HepG2 (cell line): ENCODE results near the gene TCP11L1. TPM values are rescaled to one million over a fixed set of nuclear protein-coding genes. Genes with fewer than 3 reads are reported as not detected.

ENCODE experiments used
- CENPX ChIP-seq: sonication (generic); formaldehyde crosslinking; IDR thresholded peaks from 2 replicates; pipeline ENCODE4 v1.9.0; 2021; ENCODE audit warnings: mild to moderate bottlenecking, missing genetic modification reagents, moderate library complexity
- CREB1 ChIP-seq, 2 experiments: fragments of 450-650 bp in 1 of 2; IDR thresholded peaks; 2 replicates each; pipeline ENCODE4 v1.6.1; 2016 to 2017; ENCODE audit warnings: control low read depth in 1 of 2, mild to moderate bottlenecking in 1 of 2, missing compliant biosample characterization in 1 of 2, missing genetic modification characterization in 1 of 2
- ELF1 ChIP-seq: sonication (generic); formaldehyde crosslinking; IDR thresholded peaks from 2 replicates; pipeline ENCODE4 v1.4.0; 2020; ENCODE audit warnings: missing genetic modification reagents
- HMGXB4 ChIP-seq, 2 experiments: sonication (generic) in 1 of 2; formaldehyde crosslinking in 1 of 2; IDR thresholded peaks; 2 replicates each; pipeline versions ENCODE4 v1.4.0 to v1.6.1; 2018 to 2020; ENCODE audit warnings: missing genetic modification reagents in 2 of 2, borderline replicate concordance in 1 of 2, low read depth in 1 of 2, mild to moderate bottlenecking in 1 of 2, missing biosample characterization in 1 of 2
- ISL2 ChIP-seq: sonication (generic); formaldehyde crosslinking; IDR thresholded peaks from 2 replicates; pipeline ENCODE4 v1.5.0; 2020; ENCODE audit warnings: missing genetic modification reagents
- KDM5B ChIP-seq: sonication (generic); formaldehyde crosslinking; IDR thresholded peaks from 2 replicates; pipeline ENCODE4 v1.4.0; 2020; ENCODE audit warnings: missing genetic modification reagents, mild to moderate bottlenecking, borderline replicate concordance
- PAF1 ChIP-seq: IDR thresholded peaks from 2 replicates; pipeline ENCODE4 v1.6.1; 2016; ENCODE audit warnings: missing genetic modification reagents, missing compliant biosample characterization
- ZNF646 ChIP-seq: sonication (generic); formaldehyde crosslinking; IDR thresholded peaks from 2 replicates; pipeline ENCODE4 v1.9.0; 2021; ENCODE audit warnings: mild to moderate bottlenecking, missing genetic modification reagents
- ZSCAN21 ChIP-seq: sonication (generic); formaldehyde crosslinking; IDR thresholded peaks from 2 replicates; pipeline ENCODE4 v1.8.0; 2022; ENCODE audit warnings: mild to moderate bottlenecking, missing genetic modification reagents, moderate library complexity, borderline replicate concordance
- polyA plus RNA-seq, 8 experiments: library from polyadenylated mRNA; depleted of rRNA in 3 of 8; stranded (reverse) in 7 of 8; unstranded in 1 of 8; fragments of >200 nt; fragmentation: Illumina TruSeq in 4 of 8; extraction: Trizol in 4 of 8; gene quantifications; 2 replicates each; pipeline versions ENCODE4 v1.2.1 to v1.2.3, GENCODE V29; 2011 to 2016; ENCODE audit warnings: low read depth in 4 of 8, missing spikeins in 1 of 8, mixed read lengths in 1 of 8; ENCODE audit not compliant: insufficient read depth in 1 of 8
- total RNA-seq, 5 experiments: library from RNA; depleted of rRNA; stranded (reverse); fragments of >200 nt; fragmentation: Illumina TruSeq; extraction: Trizol; gene quantifications; 2 replicates each; pipeline ENCODE4 v1.2.3, GENCODE V29; 2016; ENCODE audit warnings: low read depth in 1 of 5

The TCP11L1 gene
- total and polyA plus RNA-seq, 2 of the 13 experiments (the other 11 are each of a cell fraction or from before 2014, with no cell fraction given), result 7.9 to 10.1 TPM

GRCh38 chr11:33110083-33110482, 70.7 kb downstream of the TCP11L1 start (continued):
- TF ChIP-seq ZNF646 (CRISPR knock-in tag) (no peak), ISL2 (CRISPR knock-in tag) (no peak), ELF1 (CRISPR knock-in tag) (no peak), CENPX (CRISPR knock-in tag) (no peak), ZSCAN21 (no peak), PAF1 (CRISPR knock-in tag) (no peak), CREB1 (IDR thresholded peaks at IDR 0.05) (no peak), CREB1 (CRISPR knock-in tag; IDR thresholded peaks at IDR 0.05) (no peak), KDM5B (CRISPR knock-in tag) (no peak), HMGXB4 (CRISPR knock-in tag; IDR thresholded peaks at IDR 0.05; ENCODE audit: borderline replicate concordance in 1 of 2, low read depth in 1 of 2) (no peak)
